HG02973 (cell line): Measurements from ENCODE around the gene SIRT7.
A peak's percentile ranks its signal among the peaks of the same experiment; 100 is the strongest.

Source experiments
- ATAC-seq: cut with Tn5 transposase; IDR thresholded peaks from one replicate; pipeline ENCODE4 v1.9.1; 2021; ENCODE audit warnings: moderate library complexity; ENCODE audit not compliant: unreplicated experiment

The SIRT7 gene

DNA sequence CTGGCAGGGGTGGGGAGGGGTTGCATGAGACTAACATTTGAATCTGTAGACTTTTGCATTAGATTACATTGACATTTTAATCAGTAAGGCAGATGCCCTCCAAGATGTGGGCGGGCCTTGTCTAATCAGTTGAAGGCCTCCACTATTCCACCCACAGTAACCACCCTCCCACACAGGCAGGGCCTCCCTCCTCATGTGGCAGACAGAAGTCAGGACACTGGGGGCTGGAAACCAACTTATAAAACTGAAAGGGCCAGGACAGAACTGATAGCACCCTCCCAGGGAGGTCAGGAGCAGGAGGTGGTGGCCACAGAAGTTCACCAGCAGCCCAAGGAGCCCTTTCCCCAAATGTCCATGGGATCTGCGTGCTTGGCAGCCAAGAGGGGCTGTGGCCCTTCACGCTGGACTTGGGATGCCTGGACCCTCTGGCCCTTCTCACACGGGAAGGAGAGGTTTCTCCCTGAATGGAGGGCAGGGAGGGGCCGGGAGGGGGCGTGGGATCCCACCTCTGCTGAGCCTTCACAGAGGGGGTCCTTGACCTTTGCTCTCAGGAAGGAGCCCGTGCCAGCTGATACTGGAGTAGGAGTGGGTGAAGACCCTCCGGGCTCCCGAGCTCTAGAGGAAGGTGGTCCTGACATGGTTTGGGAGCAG is 14.5 kb upstream of the SIRT7 start:
- no peak for ATAC-seq

DNA sequence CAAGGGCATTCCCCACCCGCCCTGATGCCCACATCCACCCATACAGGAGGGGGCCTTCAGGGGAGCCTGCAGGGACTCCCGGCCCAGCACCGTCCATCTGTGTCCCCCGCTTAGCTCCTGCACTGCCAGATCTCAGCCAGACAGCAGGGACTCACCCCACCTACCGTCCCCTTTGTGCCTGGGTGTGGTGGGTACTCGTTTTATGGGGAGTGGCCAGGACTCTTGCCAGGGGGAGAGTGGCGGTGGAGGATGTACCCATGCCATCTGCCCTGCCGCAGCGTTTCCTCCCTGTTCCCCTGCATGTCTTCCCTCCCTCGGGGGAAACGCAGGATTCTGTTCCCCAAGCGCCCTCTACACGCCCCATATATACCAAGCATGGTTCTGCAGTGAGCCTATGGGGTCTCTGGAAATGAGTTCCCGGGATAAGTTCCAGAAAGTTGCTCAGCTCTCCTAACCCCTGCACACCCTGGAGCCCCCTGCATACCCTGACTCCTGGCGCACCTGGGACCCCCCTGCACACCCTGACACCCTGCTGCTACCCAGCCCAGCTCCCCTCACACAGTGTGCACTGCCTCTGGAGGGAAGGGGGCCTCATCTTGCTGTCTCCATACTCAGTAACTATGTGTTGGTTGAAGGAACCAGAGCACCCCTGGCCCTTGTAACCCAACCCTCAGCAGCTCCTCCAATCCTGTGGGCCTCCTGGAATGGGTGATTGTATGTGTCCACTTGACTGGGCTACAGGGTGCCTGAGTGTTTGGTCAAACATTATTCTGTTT is 13.8 kb upstream of the SIRT7 start:
- no peak for ATAC-seq

DNA sequence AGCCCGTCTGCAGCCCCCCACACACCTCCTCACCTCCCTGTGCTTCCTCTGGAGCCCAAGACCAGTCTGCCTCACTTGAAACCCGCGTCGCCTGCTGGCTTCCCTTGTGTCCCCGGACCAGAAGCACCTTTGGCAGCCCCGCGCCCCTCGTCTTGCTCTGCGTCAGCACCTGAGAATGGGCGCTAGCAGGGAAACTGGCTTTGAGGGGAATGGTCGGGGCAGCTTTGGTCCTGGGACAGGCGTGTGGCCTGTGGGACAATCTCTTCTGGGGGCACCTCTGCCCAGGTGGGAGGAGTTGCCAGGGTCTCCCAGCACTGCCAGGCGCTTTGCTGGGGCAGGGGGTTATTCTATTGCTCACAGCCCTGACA is 13.2 kb upstream of the SIRT7 start:
- no peak for ATAC-seq

DNA sequence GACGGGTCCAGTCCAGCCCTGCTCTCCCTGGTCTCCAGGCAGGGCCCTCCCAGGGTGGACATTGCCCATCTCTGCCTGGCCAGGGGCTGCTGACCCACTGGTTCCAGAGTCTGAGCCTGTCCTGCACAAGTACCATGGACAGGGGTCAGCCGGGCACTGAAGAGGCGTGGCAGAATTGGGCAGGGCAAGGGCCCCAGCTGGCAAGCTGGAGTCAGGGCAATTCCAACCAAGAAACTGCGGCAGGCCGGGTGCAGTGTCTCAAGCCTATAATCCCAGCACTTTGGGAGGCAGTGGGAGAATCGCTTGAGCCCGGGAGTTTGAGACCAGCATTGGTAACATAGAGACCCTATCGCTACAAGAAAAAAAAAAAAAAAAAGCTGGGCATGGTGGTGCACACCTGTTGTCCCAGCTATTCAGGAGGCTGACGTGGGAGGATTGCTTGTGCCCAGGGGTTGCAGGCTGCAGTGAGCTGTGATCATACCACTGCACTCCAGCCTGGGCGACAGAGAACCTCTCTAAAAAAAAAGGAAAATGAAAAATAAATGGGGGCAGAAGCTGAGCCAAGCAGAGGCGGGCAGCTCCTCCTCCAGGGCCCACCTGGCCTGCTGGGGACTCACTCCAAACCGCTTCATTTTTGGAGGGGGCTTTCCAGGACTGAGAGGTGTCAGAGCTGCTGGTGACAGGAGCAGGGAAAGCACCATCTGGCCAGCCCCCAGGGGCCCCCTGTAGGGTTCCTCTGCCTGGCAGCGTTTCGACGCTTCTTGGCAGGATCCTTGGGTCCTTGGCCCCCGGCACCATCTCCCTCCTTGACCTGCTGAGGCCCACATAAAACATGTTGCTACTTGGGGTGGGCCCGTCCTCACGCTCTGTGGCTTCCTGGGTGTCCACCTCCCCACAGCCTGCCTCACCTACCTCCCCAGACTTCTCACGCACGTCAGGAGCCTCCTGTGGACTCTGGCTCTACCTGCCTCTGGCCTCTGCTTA is 12.5 kb upstream of the SIRT7 start:
- ATAC-seq: no peak

DNA sequence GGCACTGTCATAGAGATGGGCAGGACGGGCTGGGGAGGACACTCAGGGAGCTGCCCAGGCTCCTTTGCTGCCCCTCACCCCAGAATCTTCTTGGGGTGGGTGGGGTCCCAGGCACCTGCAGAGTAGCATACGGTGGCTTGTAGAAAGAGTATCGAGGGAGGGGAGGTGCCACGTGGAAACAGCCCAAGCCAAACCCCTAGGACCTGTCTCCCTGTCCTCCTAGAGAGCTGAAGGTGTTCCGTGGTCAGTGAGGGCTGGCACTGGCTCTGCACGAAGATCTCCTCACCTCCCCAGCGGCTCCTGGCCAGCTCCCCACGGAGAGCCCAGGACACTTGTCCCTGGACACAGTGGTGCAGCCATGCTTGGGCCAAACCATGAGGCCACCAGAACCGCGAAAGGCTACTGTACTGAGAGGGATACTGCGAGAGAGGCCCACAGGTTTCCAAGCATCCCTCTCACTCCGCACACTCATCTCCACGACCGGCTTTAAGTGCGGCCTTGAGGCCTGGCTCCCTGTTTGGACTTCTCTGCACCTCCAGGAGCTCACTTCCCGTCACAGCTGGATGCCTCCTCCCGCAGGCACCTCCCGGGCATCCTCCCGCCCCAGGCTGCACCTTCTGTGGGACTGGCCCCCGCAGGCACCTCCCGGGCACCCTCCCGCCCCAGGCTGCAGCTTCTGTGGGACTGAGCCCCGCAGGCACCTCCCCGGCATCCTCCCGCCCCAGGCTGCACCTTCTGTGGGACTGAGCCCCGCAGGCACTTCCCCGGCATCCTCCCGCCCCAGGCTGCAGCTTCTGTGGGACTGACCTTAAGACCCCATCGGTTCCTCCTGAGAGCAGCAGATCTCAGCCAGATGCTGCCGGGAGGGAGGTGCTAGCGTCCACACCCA is 11.5 kb upstream of the SIRT7 start:
- no peak for ATAC-seq

DNA sequence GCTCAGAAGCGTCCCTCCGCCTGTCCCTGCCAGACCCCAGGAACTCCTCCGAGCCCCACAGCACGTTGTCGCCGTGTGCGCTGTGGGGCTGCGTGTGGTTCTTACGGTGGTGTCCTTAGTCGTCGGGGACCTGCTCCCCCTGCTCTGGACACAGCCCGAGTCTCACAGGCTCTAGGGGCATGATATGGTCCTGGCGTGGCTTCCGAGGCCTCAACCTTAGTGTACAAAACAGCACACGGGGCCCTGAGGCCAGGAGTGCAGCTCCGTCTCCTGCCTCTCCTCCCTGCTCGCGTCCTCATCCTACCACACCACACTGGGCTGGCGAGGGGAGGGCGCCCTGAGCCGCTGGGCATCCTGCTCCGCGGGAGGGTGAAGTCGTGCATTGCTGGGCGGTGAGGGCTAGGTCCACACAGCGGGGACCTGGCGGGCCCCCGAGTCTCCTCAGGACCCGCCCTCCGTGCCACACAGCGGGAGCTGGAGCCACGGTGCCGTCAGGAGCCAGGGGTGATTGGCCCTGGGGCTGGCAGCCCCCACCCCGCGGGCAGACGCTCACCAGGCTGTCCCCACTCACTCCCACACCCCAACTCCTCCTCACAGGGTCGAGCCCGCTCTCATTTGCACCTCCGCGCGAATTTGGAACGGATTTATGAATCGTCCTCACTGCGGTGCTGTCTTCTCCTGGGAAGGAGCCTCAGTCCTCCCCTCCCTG is 10.7 kb upstream of the SIRT7 start:
- no peak for ATAC-seq

DNA sequence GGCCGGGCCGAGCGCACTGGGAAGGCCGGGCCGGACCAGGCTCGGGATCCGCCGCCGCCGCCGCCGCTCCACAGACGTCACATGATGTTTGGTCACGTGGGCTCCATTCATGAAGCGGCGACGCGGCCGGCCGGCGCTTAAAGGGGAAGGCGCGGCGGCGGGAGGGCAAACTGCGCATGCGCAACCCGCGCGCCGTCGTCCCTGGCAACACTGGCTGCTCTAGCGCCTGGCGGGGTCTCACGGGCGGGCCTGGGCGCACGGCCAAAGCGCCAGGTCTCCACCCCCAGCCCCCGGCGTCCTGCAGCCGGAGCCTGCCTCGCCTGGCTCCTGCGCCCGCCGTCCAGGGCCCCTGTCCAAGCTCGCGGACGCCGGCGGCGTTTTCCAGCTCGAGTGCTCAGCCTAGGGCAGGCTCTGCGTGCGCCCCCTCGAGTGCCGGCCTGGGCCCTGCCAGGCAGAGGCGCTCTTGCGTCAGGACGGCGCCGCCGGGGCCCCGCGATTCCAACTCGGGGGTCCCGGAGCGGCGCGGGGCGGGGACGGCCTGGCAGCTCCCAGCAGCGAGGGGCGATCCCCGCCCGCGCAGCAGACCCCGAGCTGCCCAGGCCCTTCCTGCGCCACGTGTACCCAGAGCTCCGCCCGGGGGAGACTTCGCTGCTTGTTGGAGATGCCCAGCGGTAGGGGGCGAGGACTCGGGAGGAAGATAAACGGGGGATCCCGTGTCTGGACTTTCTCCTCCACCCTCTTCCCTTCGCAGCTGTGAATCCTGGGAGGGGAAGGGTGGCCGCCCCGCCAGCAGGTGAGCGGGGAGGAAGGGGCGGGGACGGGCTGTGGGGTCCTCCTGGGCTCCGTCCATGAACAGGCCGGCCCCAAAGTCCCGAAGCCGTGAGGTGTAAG is 9.9 kb upstream of the SIRT7 start, which contains the start of gene MAFG:
TSS of gene MAFG (minus strand) at position 83 of the 891 bp plus-strand sequence. CDS start 4,550 bp downstream, outside the sequence.
- peak; percentile 49 for ATAC-seq

DNA sequence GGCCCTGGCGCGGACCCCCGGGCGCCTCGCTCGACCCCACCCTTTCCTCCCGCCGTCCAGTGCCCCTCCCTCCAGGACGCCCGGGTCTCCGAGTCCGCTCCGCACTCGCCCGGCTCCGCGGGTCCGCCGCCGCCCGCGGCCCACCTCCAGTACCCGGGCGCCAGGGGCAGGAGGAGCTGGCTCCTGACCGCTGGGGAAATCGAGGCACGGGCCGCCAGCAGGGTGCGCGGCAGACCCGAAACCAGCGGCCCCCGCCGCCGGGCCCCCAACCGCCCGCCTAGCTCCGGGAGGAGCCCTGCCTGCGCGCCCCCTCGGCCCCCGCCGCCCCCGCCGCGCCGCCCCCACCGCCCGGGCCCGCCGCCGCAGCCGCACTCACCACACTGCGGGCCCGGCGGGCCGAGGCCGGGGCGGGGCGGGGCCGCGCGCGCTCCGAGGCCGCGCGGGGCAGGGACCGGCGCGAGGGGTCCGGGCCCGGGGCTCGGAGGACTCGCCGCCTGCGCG is 9.2 kb upstream of the SIRT7 start:
- peak; percentile 16 for ATAC-seq

DNA sequence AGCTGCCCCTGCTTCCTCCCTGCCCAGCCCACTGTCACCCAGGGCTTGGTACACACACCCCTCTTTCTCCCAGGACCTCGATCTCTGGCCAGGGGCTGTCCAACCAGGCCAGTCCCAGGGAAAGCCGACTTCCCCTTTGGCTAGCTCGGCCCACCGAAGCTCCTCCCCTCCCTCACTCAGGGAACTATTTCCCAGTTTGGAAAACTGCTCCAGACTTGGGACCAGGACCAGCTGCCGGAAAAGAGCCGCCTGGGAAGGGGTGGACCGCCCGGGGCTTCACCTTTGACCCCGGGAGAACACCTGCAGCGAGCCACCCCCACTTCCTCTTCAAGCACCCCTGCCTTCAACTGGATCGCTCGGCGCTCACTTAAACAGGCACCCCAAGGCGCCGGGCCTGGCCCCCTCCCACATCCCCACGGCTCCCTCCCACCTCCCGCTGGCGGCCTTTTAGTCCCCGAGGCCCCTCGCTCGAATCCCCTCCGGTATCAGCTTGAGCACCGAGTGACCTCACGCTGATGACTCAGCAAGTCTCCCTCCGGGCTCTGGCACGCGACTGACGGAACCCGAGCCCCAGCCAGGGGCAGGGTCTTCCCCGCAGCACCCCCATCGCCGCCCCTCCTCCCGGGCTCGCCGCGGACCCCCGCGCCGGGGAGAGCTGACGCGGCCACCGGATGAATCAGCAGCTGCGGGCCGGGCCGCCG is 8.6 kb upstream of the SIRT7 start:
- peak; percentile 19 for ATAC-seq

DNA sequence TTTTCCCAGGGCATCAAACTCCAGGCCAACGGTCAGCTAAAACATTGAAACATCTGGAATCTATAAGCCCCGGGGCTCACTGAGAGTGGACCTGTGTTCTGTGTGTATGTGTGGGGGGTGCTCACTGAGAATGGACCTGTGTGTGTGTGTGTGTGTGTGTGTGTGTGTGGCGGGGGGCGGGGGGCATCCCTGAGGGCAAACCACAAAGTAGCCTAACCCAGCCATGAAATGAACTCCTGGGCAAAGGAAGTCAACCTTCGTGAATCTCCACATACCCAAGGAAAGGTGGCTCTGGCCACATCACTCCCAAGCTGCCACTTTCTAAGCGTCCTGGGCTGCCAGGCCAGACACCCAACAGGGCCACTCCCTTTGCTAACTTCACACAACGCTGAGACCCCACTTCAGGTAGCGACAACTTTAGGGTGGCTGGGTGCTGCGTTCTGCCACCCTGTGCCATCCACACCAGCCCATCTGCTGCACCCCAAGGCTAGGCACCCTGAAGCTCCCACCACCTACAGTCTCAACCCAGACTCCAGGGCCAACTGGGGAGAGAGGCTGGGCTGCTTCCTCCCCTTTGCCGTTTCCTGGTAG is 8.0 kb upstream of the SIRT7 start:
- ATAC-seq: no peak

DNA sequence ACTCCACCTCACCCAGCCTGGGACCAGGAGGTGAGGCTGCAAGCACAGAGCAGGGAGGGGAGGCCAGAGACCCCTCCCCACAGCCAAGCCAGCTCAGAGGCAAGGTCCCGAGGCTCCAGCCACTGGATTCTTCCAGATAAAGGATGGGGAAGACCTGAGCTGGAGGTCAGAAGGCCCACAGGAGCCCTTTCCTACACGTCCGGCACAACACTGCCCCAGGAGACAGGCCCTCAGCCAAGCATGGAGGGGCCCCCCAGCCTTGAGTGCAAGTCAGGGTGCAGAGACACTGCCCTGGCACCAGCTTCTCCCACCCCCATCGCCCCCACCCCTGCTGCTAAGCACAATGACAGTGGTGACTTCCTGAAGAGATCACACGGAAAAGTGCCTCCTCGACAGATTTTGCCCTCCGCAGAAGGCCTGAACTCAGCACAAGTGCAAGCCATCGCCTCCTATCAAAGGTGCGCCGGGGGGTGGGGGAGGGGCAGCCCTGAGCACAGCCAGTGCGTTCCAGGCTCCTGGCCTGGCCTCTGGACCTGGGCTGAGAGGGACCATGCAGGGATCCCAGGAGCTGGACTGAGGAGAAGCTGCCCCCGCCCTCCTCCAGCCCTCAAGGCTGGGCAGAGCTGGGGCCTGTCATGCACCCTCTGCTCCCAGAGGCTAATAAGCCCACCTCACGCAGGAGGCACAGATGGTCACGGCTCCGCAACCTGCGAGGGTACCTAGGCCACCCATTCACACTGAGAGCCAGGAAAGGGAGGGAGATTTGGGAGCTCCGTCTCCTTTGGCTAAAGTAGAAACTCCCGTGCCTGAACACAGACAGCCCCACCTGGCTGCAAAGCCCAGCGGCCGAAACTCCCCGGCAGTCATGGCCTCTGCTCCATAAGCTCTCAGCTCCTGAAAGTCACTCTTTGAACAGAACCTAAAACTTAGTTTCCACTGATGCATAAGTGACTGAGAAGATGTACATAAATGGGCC is 6.9 kb upstream of the SIRT7 start:
- ATAC-seq: no peak

DNA sequence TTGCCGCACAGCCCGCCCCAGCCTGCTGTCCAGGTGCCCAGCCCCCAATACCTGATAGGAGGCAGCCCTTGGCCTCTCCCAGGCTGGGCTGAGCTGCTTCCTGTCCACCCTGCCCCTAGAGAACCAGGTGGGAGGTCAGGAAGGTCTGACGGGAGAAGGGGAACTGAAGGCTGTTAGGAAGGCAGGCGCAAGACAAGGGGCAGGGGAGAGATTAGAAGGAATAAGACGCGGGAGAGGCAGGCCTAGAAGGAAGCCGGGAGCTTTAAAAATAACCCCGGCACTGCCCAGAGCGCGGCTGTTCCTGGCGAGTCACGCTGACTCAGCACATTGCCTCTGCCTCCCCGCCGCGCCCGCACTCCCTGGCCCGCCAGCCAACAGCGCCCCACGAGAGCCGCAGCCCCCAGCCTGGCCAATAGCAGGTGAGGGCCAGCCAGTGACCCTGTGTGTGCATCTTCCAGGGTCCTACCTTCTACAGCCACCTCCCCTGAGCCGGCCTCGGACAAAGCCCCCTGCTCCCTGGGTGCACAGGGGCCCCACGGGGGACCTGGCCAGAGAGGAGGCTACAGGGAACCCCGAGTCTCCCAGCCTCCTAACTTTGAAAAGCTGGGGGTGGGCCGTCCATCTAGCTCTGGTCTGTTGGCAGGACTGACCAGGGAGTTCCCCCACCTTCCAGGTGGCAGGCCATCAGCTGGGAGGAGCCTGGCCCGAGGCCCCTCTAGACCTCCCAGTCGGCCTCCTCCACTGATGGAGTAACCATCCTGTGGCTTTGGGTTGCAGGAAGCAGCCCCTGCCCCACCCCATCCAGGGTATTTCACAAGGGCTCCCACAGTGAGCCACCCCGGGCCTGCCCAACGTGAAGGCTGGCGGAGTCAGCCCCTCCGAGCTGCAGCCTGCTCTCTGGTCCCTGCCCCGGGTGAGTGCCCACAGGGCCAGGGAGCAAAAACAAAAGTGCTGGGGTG is 5.6 kb upstream of the SIRT7 start:
- no peak for ATAC-seq

DNA sequence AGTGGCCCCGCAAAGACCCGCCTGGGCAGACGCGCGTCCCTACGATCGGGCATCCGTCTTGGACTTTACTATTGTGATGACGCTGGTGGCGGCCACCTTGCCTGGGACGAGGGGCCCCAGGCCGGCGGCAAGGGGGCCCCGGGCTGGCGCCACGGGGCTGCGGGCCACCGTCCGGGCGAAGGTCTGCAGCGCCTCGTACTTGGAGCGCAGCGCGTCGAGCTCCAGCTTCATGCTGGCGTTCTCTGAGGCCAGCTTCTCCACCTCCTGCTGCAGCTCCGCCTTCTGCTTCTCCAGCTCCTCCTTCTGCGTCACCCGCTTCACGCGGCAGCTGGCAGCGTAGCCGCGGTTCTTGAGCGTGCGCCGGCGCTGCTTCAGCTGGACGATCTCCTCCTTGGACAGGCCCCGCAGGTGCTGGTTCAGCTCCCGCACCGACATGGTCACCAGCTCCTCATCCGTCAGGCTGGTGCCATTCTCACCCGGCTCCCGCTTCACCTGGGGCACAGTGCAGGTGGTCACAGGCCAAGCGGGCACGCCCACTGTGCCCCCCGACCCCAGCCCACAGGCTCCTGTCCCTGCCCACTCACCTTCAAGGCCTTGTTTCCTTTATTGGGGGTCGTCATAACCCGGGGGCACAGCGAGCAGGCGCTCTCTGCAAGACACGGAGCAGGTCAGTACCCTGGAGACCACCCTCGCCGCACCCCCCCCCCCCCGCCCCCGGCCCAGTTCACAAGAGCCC is 4.8 kb upstream of the SIRT7 start:
- no peak for ATAC-seq

DNA sequence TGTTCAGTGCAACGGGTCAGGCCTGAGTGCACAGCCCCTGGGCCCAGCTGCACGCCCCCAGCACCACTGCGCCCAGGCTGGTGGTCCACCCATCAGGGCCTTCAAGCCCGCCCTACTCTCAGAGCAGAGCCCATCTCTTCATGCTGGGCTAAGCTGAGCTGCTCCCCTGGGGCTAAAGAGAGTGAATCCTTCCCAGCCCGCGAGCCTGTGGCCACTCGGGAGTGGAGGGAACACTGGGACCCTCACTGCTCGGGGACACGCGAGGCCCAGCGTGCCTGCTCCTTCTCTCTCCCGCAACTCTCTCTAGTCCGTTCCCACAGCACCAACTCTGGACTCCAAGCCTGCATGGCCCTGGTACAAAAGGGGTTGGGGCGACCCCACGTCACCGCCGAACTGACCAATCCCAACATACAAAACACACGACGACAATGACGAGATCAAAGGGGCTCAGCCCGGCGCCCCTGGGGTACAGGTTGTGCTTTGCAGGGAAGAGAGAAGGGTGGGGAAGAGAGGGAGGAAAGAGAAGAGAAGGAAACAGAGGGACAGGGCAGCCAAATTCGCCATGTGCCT is 4.1 kb upstream of the SIRT7 start:
- no peak for ATAC-seq
